ACHN (cell line): ENCODE data around the gene PRR33.

Experiments
- DNase-seq: peaks from one replicate; pipeline ENCODE4 v3.0.0-alpha.2; 2015
- in situ Hi-C: cut with HindIII; loops from 2 replicates; pipeline ENCODE4 v1.10.0; 2017; ENCODE audit warnings: low sequenced_read_pairs, low pct_ligation_motif_present, low pct_unique_long_range_greater_than_20kb

The PRR33 gene

DNA sequence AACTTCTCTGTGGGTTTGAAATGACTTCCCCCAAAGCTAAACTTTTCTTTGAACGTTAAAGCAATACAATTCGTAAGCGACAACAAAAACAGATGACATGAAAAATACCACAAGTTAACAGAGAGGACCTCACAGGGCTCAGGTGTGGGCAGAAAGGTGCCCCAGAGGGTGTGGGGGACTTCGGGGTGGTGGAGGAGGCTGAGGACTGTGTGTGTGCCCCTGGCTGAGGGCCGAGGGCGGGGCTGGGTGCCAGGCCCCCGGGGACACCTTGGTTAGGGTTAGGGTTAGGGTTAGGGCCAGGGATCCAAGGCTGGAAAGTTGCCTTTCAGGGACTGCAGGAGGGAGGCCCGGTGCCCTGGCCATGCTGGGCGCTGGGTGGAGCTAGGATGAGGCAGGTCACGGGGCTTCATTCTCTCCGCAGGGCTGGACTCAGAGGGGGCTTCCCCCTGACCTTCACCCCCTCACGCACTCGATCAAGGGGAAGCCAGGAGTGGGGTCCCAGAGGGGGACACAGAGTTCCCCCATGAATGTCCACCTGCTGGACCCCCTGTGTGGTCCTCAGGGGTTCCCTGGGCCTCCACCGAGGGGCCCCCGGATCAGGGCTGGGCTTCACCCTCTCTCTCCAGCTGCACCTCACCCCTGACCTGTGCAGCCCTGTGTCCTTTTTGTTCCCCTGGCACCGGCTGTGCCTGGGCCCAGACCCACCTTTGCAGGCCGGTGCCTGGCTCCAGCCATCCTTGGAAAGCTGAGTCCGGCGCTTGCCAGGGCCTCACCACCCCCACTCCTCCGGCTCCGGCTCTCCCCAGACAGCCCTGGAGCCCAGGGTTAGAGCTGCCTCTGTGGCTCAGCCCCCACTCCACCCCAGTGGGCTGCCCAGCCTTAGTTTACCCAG lies 45.9 kb downstream of the PRR33 start:
- DNase-seq: no peak

DNA sequence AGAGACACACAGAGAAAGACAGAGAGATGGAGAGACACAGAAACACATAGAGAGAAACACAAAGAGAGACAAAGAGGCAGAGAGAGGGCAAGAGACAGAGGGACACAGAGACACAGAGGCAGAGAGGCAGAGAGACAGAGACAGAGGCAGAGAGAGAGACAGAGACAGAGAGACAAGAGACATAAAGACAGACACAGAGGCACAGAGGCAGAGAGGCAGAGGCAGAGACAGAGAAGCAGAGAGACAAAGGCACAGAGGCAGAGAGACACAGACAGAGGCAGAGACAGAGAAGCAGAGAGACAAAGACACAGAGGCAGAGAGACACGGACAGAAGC lies 46.6 kb downstream of the PRR33 start:
- DNase-seq: no peak
- in situ Hi-C loops: no loop called here

More for the DNA sequence above, 45.9 kb downstream of the PRR33 start:
- in situ Hi-C loops: no loop called here

- no peak for DNase-seq
- in situ Hi-C loops: no loop called here
Observed at GRCh38 chr11:1844221-1845094, 47.2 kb downstream of the PRR33 start.

- no peak for DNase-seq
- in situ Hi-C loops: no loop called here
Observed at GRCh38 chr11:1843796-1844195, 47.9 kb downstream of the PRR33 start.

GRCh38 chr11:1843098-1843473 lies 48.6 kb downstream of the PRR33 start:
- no peak for DNase-seq
- in situ Hi-C loops: no loop called here

DNA sequence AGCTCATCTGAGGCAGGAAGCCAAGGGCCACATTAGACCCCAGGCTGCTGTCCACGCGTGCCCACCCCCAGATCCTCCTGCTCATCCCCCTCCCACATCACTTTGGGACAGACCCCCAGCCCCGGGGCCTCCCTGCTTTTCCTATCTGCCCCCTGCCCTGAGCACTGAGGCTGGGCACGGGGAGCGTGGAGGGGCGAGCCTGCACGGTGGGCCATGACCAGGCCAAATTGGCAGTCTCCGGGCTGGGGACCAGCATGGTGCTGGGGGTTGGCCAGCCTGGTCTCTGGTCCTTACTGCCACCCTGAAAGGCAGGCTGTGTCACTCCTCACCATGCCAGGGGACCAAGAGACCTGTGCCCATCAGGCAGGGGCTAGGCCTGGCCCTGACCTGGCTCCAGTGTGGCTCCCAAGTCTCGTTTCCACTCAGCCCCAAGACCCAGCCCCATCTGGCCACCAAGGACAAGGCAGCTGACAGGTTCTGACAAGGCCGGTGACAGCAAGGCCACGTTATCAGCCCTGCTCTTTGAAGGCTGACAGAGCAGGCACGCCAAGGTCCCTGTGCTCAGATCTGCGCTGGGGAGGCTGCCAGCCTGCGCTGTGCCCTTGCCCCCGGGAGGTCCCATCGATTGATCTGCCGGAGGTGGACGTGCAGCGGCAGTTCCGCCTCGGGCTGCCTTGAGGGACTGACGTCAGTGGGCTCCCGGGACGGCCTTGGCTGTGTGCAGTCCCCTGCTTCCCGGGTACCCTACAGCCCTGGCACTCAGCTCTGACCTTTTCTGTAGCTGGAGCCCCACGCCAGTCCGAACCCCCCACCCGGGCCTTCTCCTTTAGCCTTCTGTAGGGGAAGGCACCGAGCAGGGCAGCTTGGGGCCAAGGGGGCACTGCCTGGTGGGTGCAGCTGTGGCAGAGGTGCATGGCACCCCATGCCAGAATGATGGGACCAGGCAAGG lies 49.3 kb downstream of the PRR33 start:
- DNase-seq: no peak
- in situ Hi-C loops: no loop called here

GRCh38 chr11:1841511-1842148 lies 50.1 kb downstream of the PRR33 start:
- no peak for DNase-seq
- in situ Hi-C loops: no loop called here

GRCh38 chr11:1840780-1841480 lies 50.8 kb downstream of the PRR33 start:
- no peak for DNase-seq
- in situ Hi-C loops: no loop called here

- DNase-seq: no peak
- in situ Hi-C loops: no loop called here
Observed at GRCh38 chr11:1839924-1840779, 51.5 kb downstream of the PRR33 start.

GRCh38 chr11:1839204-1839923 lies 52.3 kb downstream of the PRR33 start:
- in situ Hi-C loops: no loop called here
- no peak for DNase-seq

DNA sequence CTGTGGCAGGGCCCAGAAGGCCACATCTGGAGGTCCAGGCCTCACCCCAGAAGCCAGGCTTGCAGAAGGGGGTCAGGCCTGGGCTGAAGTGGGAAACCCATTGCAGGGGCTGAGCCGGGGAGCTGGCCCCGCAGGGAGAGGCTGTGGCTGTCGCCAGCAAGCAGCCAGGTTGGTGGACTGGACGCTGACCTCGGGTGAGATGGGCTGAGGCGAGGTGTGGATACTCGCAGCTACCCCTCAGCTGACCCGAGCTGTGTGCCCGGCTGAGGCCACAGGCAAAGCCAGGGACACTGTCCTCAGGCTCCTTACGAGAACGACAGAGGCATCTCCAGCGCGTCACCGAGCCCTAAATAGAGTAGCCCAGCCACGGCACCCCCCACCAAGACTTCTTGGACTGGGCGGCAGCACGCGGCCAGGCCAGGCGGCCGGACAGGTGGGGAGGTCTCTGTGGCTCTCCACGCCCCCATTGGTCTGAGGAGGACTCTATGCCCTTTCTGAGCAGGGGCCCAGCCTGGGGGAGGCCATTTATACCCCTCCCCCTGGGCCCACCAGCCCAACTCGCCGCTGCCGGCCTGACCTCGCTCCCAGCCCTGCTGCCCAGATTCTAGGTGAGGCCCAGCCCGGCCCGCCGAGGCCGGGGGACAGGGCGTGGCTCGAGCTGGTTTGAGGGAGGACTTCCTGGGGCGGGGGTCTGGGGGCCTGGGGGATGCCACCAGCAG lies 53.1 kb downstream of the PRR33 start, which contains the start of gene TNNI2:
TSS of gene TNNI2 (plus strand) at position 556 of the 719 bp plus-strand sequence. CDS start 716 bp downstream, outside the sequence.
- in situ Hi-C loops: no loop called here
- DNase-seq: no peak
